Activated T-helper 17 cell treated with anti-CD3 and anti-CD28 coated beads, Interleukin-2, amount 50 U/mL, for 72 hours (primary cell): Measurements from ENCODE around the gene TPM4. TPM values are rescaled to one million over a fixed set of nuclear protein-coding genes. Genes with fewer than 3 reads are reported as not detected.
"Not testable (repeated sequence)": the region's sequence is repeated elsewhere in the genome, so short reads cannot be mapped to it uniquely, and the experiment has no call there.

Source experiments
- ATAC-seq: fragments of 150-1000 bp; cut with Tn5 transposase; replicated peaks from 2 replicates; pipeline ENCODE4 v1.10.0; 2021; ENCODE audit warnings: mild to moderate bottlenecking, moderate library complexity
- H3K27ac Mint-ChIP-seq: one replicate; pipeline ENCODE4 v1.8.0; 2022; ENCODE audit warnings: mixed read lengths
- H3K27me3 Mint-ChIP-seq: one replicate; pipeline ENCODE4 v1.8.0; 2022; ENCODE audit warnings: mixed read lengths
- H3K36me3 Mint-ChIP-seq: one replicate; pipeline ENCODE4 v1.8.0; 2022; ENCODE audit warnings: low read depth, mild to moderate bottlenecking, mixed read lengths
- H3K4me1 Mint-ChIP-seq: one replicate; pipeline ENCODE4 v1.8.0; 2022; ENCODE audit warnings: mixed read lengths
- H3K4me3 Mint-ChIP-seq: one replicate; pipeline ENCODE4 v1.8.0; 2022; ENCODE audit warnings: mild to moderate bottlenecking, mixed read lengths
- H3K9me3 Mint-ChIP-seq: one replicate; pipeline ENCODE4 v1.8.0; 2022; ENCODE audit warnings: mixed read lengths
- total RNA-seq, 2 donors: library from RNA; stranded (reverse); gene quantifications; one replicate each; pipeline ENCODE4 v1.2.3, GENCODE V29; 2022

Gene TPM4
- total RNA-seq, 2 donors from 2014 or later = 474 to 660 TPM

DNA sequence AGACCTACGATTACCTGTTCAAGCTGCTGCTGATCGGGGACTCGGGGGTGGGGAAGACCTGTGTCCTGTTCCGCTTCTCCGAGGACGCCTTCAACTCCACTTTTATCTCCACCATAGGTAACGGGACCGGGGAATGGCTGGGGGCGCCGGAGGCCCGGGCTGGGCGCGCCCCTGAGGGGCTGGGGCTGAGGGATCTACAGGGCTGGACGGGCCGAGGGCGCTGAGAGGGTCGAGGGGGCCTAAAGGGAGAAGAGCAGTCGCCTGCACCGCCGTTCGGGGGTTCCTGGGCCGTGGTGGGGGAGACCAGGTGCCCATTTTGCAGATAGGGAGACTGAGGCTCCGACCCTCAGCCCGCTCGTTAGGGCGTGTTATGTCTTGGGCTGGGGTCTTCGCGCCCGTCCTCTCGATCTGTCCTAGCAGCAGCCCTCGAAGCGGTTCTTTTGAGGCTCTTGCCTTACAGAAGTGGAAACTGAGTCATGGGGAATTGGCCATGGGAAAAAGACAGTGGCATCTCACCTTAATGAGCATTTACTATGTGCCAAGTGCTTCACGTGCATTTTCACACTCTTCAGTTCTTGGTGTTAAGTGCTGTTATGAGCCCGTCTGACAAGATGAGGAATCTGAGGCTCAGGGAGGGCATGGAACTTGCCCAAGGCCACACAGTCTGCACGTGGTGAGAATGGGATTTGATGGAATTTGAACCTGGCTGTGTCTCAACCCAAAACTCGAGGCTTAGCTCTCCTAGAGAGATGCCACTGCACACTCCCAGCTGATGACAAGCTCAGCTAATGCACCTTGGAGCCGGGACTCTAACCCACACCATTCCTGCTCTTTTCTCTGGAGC lies 35.8 kb downstream of the TPM4 start:
- Mint-ChIP-seq H3K27me3 (no peaks in the 10 kb centered on the region), H3K9me3 (no peaks in the 10 kb centered on the region), H3K36me3 (peaks cover 50% of the 10 kb centered on the region), H3K4me3 (peak overlapping the region; percentile 92), H3K27ac (peak overlapping the region; percentile 94), H3K4me1 (peaks cover 10% of the 10 kb centered on the region)
- no peak for ATAC-seq

DNA sequence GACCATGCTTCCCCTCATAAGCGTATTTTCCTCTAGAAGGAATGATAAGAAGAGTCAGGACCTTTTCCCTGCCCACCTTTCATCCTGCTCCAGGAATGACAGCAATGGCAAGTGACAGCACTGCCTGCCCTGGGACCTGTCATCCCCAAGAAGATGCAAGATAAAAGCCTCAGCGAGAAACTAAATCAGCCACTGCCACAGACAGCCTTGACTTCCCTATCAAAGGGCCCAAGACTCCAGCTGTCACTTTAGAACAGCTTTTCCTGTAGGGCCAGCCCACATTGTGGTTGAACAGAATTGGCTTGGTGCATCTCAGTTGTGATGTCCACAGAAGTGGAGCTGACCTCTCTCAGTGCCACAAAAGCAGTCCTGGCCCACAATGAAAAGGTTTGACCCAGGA lies 36.5 kb downstream of the TPM4 start:
- Mint-ChIP-seq H3K9me3 (no peaks in the 10 kb centered on the region), H3K4me1 (peaks cover 17% of the 10 kb centered on the region), H3K36me3 (peaks cover 57% of the 10 kb centered on the region), H3K27me3 (no peaks in the 10 kb centered on the region), H3K27ac (peak overlapping the region; percentile 94), H3K4me3 (peak overlapping the region; percentile 92)
- ATAC-seq = no peak

- peaks cover 66% of the 10 kb centered on the region for H3K36me3 Mint-ChIP-seq
- H3K27me3 Mint-ChIP-seq = no peaks in the 10 kb centered on the region
- H3K4me3 Mint-ChIP-seq = peak overlapping the region; percentile 92
- H3K9me3 Mint-ChIP-seq = no peaks in the 10 kb centered on the region
- H3K4me1 Mint-ChIP-seq = peaks cover 26% of the 10 kb centered on the region
- ATAC-seq = no peak
- peak overlapping the region; percentile 70 for H3K27ac Mint-ChIP-seq
Measured at GRCh38 chr19:16113727-16114126, 37.4 kb downstream of the TPM4 start.

GRCh38 chr19:16115301-16116039 lies 39.2 kb downstream of the TPM4 start:
- Mint-ChIP-seq H3K4me1 (peaks cover 34% of the 10 kb centered on the region), H3K27ac (peak overlapping the region; percentile 80), H3K4me3 (peak overlapping the region; percentile 46), H3K36me3 (peaks cover 84% of the 10 kb centered on the region), H3K27me3 (no peaks in the 10 kb centered on the region), H3K9me3 (no peaks in the 10 kb centered on the region)
- ATAC-seq = no peak

DNA sequence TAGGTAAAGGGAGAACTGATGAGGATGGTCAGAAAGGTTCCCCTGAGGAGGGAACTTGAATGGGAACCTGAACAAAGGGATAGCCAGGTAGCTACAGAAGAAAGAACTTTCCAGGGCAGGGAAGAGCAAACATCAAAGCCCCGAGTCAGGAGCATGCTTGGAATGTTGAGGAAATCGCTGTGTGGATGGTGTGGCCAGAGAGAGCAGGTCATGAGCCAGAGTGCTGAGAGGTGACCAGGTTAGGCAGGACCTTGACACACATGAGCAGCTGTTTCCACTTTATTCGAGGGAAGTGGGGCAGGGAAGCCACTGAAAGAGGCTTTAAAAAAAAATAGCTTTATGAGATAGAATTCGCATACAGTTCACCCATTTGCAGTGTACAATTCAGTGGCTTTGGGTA lies 39.8 kb downstream of the TPM4 start:
- Mint-ChIP-seq H3K4me1 (peaks cover 34% of the 10 kb centered on the region), H3K4me3 (peak overlapping the region; percentile 46)

DNA sequence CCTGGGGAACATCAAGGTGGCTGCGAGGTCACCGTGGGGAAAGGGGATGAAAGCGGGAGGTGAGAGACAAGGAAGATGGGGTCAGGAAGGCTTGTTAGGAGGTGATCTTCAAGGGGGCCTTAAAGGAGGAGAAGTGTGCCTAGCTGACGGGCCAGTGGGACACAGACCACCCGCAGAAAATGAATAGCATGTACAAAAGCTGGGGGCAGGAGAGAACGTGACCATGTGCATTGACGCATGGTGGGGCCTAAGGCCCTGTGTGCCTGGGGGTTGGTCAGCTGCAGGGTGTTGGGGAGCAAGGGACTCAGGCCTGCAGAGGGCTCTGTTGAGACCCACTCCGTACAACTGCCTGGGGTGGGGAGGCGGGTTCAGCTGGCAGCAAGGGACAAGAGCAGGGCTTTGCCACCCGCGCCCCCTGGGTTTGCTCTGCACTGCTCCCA lies 41.3 kb downstream of the TPM4 start:
- peak overlapping the region; percentile 91 for H3K27ac Mint-ChIP-seq
- H3K4me1 Mint-ChIP-seq = peaks cover 34% of the 10 kb centered on the region
- no peaks in the 10 kb centered on the region for H3K27me3 Mint-ChIP-seq
- H3K9me3 Mint-ChIP-seq = no peaks in the 10 kb centered on the region
- H3K4me3 Mint-ChIP-seq = peak overlapping the region; percentile 78
- peaks cover 88% of the 10 kb centered on the region for H3K36me3 Mint-ChIP-seq
- ATAC-seq = no peak

More for the DNA sequence above, 39.8 kb downstream of the TPM4 start:
- no peak for ATAC-seq
- Mint-ChIP-seq H3K27ac (peak overlapping the region; percentile 80), H3K36me3 (peaks cover 88% of the 10 kb centered on the region), H3K9me3 (no peaks in the 10 kb centered on the region), H3K27me3 (no peaks in the 10 kb centered on the region)

GRCh38 chr19:16118489-16119033 lies 42.3 kb downstream of the TPM4 start:
- H3K36me3 Mint-ChIP-seq = peaks cover 90% of the 10 kb centered on the region
- peak overlapping the region; percentile 78 for H3K4me3 Mint-ChIP-seq
- peak overlapping the region; percentile 91 for H3K27ac Mint-ChIP-seq
- no peaks in the 10 kb centered on the region for H3K9me3 Mint-ChIP-seq
- no peaks in the 10 kb centered on the region for H3K27me3 Mint-ChIP-seq
- ATAC-seq = peak; percentile 88
- H3K4me1 Mint-ChIP-seq = peaks cover 34% of the 10 kb centered on the region

- H3K4me1 Mint-ChIP-seq = peaks cover 37% of the 10 kb centered on the region
Measured at GRCh38 chr19:16119075-16119857, 43.0 kb downstream of the TPM4 start.

DNA sequence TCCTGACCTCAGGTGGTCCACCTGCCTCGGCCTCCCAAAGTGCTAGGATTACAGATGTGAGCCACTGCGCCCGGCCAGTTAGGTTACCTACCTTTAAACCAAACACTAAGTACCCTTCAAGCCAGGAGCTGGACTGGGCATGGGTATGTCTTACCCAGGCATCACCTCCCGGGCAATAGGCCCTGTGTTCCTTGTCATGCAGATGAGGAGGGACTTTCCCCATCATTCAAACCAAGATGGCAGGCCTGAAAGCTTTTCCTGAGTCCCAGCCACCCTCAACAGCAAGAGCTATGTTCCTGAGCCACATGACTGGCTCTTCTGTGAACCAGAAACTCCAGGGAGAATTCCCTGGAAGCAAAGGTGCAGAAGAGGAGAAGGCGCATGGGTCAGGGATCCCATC lies 44.8 kb downstream of the TPM4 start:
- no peak for ATAC-seq
- Mint-ChIP-seq H3K4me1 (peaks cover 32% of the 10 kb centered on the region), H3K9me3 (no peaks in the 10 kb centered on the region), H3K36me3 (peaks cover 96% of the 10 kb centered on the region), H3K27me3 (no peaks in the 10 kb centered on the region), H3K4me3 (no peak overlapping the region), H3K27ac (peak overlapping the region; percentile 15)

More at GRCh38 chr19:16119075-16119857, 43.0 kb downstream of the TPM4 start:
- peaks cover 91% of the 10 kb centered on the region for H3K36me3 Mint-ChIP-seq
- peak overlapping the region; percentile 91 for H3K27ac Mint-ChIP-seq
- ATAC-seq = peak; percentile 78
- not testable (repeated sequence) for H3K27me3 Mint-ChIP-seq, H3K9me3 Mint-ChIP-seq
- peak overlapping the region; percentile 78 for H3K4me3 Mint-ChIP-seq

DNA sequence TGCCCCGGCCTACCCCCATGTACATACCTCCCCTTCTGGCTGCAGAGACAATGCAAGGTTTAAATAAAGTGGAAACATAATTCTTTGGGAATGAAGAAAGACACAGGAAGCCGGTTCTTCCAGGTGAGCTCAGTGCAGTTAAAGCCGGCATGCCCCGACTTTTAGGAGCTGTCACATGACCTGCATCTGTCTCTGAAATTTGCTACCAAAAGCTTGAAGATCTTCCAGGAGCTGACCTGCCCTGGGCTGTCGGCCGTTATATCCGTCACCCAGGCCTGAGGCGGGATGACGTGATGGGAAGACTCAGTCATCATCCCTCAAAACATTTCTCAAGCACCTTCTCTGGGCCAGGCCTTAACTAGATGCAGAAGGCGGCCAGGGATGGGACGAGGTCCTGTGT lies 45.7 kb downstream of the TPM4 start:
- no peak for ATAC-seq
- peaks cover 100% of the 10 kb centered on the region for H3K36me3 Mint-ChIP-seq
- H3K27ac Mint-ChIP-seq = peak overlapping the region; percentile 15
- H3K4me1 Mint-ChIP-seq = peaks cover 30% of the 10 kb centered on the region
- H3K4me3 Mint-ChIP-seq = no peak overlapping the region
- no peaks in the 10 kb centered on the region for H3K27me3 Mint-ChIP-seq
- no peaks in the 10 kb centered on the region for H3K9me3 Mint-ChIP-seq

DNA sequence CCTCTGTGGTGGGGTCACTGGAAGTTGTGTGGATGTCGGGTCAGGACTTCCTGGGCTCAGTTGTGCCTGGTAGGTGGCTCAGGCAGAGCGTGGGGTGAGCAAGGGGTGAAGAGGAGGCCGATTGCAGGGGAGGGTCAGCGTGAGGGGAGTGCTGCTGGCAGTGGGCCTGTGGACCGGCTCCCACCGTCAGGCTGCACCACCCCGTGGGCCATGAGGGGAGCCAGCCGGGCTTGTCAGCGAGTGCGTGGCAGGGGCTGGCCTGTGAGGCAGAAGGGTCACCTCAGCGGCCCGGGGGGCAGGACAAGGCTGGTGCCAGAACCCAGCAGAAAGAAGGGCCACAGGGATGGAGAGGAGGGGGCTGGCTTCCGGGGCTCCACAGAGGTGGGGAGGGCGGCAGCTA lies 48.7 kb downstream of the TPM4 start:
- no peaks in the 10 kb centered on the region for H3K9me3 Mint-ChIP-seq
- H3K4me1 Mint-ChIP-seq = peaks cover 4% of the 10 kb centered on the region
- no peak for ATAC-seq

GRCh38 chr19:16125737-16126495 lies 49.6 kb downstream of the TPM4 start:
- Mint-ChIP-seq H3K9me3 (no peaks in the 10 kb centered on the region), H3K27me3 (no peaks in the 10 kb centered on the region), H3K4me3 (no peak overlapping the region), H3K4me1 (peaks cover 4% of the 10 kb centered on the region), H3K36me3 (peaks cover 100% of the 10 kb centered on the region), H3K27ac (no peak overlapping the region)
- no peak for ATAC-seq

More for the DNA sequence above, 48.7 kb downstream of the TPM4 start:
- Mint-ChIP-seq H3K4me3 (no peak overlapping the region), H3K27ac (no peak overlapping the region), H3K27me3 (no peaks in the 10 kb centered on the region), H3K36me3 (peaks cover 100% of the 10 kb centered on the region)

GRCh38 chr19:16127080-16127479 lies 50.8 kb downstream of the TPM4 start:
- ATAC-seq = no peak
- no peak overlapping the region for H3K4me3 Mint-ChIP-seq
- H3K27ac Mint-ChIP-seq = no peak overlapping the region
- peaks cover 14% of the 10 kb centered on the region for H3K4me1 Mint-ChIP-seq
- peaks cover 100% of the 10 kb centered on the region for H3K36me3 Mint-ChIP-seq
- no peaks in the 10 kb centered on the region for H3K9me3 Mint-ChIP-seq
- no peaks in the 10 kb centered on the region for H3K27me3 Mint-ChIP-seq
